Ishikawa (cell line): ENCODE measurements around the gene TBC1D22A.

Source experiments
- CEBPB ChIP-seq: IDR thresholded peaks from 2 replicates; pipeline ENCODE4 v1.6.1; 2012
- CREB1 ChIP-seq: IDR thresholded peaks from 2 replicates; pipeline ENCODE4 v1.6.1; 2012; ENCODE audit warnings: low read depth
- EGR1 ChIP-seq: IDR thresholded peaks from 2 replicates; pipeline ENCODE4 v1.6.1; 2012
- EP300 ChIP-seq: IDR thresholded peaks from 2 replicates; pipeline ENCODE4 v1.6.1; 2012; ENCODE audit warnings: borderline replicate concordance
- FOXM1 ChIP-seq: IDR thresholded peaks from 2 replicates; pipeline ENCODE4 v1.6.1; 2012; ENCODE audit warnings: low read depth, borderline replicate concordance
- NFIC ChIP-seq: IDR thresholded peaks from 2 replicates; pipeline ENCODE4 v1.6.1; 2012
- RAD21 ChIP-seq: IDR thresholded peaks from 2 replicates; pipeline ENCODE4 v1.6.1; 2012; ENCODE audit warnings: low read depth
- TAF1 ChIP-seq: IDR thresholded peaks from 2 replicates; pipeline ENCODE4 v1.6.1; 2012; ENCODE audit warnings: low read depth, mild to moderate bottlenecking
- TCF12 ChIP-seq: IDR thresholded peaks from 2 replicates; pipeline ENCODE4 v1.6.1; 2012; ENCODE audit warnings: low read depth
- TEAD4 ChIP-seq: IDR thresholded peaks from 2 replicates; pipeline ENCODE4 v1.6.1; 2012
- YY1 ChIP-seq: IDR thresholded peaks from 2 replicates; pipeline ENCODE4 v1.6.1; 2012; ENCODE audit warnings: low read depth
- ZBTB7A ChIP-seq: IDR thresholded peaks from 2 replicates; pipeline ENCODE4 v1.6.1; 2012; ENCODE audit warnings: low read depth
- TF ChIP-seq, protein P1 (sequence below): IDR thresholded peaks from 2 replicates; pipeline ENCODE4 v1.6.1; 2012
- TF ChIP-seq, protein P2 (sequence below): IDR thresholded peaks from 2 replicates; pipeline ENCODE4 v1.6.1; 2012; ENCODE audit warnings: low read depth, mild to moderate bottlenecking
- TF ChIP-seq, protein P3 (sequence below): IDR thresholded peaks from 2 replicates; pipeline ENCODE4 v1.6.1; 2012

TBC1D22A gene

DNA sequence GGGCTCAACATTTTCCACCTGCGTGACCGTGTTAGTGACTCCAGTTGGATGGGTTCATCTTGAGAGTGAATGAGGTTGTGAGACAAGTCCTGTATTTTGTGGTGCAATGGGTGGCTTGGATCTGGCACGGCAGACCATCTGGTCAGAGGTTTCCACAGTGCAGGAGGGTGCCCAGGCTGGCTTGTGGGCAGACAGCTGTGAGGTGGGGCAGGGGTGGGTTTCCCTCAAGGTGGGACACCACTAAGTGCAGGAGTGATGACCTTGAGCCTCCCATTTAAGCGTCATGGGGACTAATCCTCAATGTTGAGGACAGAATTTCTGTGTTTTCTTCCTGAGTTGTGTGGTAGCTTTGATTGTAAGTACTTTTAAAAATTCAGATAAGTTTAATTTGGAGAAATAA is 220.6 kb downstream of the TBC1D22A start:
- no peak for TF ChIP-seq YY1

DNA sequence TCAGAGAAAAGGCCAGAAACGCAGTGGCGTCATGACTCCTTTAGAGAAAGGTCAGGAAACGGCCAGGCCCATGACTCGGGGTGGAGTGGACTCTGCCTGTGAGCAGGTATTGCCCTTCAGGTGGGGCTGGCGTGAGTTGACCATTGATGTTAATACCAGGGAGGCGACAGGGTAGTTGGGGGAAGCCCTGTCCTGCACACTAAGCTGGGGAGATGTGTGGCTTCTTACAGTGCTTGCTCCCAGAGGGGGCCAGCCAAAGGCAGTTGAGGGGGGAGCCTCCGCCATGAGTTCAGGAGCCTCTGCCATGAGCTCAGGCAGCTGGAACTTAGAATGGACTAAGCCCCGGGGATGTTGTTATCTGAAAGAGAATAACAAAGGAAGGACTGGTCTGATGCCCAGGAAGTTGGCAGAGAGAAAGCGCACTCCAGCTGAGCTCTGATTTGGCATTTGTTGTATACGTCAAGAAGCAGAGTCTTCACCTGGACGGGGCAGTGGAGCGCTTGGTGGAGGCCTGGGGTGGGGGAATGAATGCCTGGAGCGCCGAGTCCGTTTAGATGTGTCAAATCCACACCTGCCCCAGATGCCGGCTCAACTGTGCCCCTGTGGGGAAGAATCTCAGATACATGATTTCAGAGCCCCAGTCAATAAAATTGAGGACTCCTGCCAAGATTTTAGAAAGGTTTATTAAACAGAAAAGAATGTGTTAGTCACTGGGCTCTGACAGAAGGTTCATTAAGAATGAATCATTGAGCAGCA is 222.5 kb downstream of the TBC1D22A start:
- TF ChIP-seq ZBTB7A: no peak
- TF ChIP-seq TCF12: no peak
- TF ChIP-seq, protein P1, sequence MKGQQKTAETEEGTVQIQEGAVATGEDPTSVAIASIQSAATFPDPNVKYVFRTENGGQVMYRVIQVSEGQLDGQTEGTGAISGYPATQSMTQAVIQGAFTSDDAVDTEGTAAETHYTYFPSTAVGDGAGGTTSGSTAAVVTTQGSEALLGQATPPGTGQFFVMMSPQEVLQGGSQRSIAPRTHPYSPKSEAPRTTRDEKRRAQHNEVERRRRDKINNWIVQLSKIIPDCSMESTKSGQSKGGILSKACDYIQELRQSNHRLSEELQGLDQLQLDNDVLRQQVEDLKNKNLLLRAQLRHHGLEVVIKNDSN: no peak
- TF ChIP-seq, protein P2, sequence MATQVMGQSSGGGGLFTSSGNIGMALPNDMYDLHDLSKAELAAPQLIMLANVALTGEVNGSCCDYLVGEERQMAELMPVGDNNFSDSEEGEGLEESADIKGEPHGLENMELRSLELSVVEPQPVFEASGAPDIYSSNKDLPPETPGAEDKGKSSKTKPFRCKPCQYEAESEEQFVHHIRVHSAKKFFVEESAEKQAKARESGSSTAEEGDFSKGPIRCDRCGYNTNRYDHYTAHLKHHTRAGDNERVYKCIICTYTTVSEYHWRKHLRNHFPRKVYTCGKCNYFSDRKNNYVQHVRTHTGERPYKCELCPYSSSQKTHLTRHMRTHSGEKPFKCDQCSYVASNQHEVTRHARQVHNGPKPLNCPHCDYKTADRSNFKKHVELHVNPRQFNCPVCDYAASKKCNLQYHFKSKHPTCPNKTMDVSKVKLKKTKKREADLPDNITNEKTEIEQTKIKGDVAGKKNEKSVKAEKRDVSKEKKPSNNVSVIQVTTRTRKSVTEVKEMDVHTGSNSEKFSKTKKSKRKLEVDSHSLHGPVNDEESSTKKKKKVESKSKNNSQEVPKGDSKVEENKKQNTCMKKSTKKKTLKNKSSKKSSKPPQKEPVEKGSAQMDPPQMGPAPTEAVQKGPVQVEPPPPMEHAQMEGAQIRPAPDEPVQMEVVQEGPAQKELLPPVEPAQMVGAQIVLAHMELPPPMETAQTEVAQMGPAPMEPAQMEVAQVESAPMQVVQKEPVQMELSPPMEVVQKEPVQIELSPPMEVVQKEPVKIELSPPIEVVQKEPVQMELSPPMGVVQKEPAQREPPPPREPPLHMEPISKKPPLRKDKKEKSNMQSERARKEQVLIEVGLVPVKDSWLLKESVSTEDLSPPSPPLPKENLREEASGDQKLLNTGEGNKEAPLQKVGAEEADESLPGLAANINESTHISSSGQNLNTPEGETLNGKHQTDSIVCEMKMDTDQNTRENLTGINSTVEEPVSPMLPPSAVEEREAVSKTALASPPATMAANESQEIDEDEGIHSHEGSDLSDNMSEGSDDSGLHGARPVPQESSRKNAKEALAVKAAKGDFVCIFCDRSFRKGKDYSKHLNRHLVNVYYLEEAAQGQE: no peak
- 0 out of 2 replicates have a peak, but pooled peaks have one; percentile 33 for TF ChIP-seq NFIC

DNA sequence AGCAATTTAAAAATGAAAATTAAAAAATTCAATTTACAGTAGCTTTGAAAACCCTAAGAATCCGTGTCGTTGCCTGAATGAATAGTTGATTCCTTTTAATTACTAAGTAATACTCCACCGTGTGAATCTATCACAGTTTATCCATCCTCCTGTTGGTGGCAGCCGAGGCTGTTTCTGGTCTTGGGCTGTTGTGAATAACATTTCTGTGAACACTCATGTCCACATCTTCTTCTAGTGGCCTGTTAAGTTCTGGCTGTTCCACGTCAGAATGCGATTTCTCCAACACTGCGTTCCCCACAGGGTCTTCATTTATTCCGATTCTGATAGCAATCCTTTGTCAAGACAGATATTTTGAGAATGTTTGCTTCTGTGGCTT is 223.0 kb downstream of the TBC1D22A start:
- peak; percentile 3; the same call in 1 of the 2 replicates for TF ChIP-seq RAD21
- no peak for TF ChIP-seq TAF1

DNA sequence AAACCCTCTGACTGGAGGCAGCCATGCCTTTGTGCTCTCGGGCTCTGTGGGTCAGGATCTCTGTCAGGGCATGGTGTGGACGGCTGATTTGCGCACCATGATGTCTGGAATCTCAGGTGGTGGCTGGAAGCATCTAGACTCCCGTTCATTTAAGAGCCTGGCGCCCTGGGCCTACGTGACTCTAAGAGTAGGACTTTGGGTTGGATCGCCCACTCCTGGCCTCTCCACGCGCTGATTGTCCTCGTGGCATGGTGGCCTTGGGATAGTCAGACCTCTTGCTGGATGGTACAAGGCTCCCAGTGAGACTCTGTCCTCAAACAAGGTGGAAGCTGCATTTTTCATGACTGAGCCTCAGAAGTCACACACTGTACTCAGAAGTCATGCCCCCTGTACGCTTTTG is 224.3 kb downstream of the TBC1D22A start:
- TF ChIP-seq TCF12 (no peak), RAD21 (no peak), FOXM1 (no peak), EP300 (no peak), CEBPB (no peak), YY1 (no peak), EGR1 (no peak), TAF1 (no peak)
- TF ChIP-seq, protein P3, sequence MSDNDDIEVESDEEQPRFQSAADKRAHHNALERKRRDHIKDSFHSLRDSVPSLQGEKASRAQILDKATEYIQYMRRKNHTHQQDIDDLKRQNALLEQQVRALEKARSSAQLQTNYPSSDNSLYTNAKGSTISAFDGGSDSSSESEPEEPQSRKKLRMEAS: no peak
- TF ChIP-seq, protein P1: no peak

DNA sequence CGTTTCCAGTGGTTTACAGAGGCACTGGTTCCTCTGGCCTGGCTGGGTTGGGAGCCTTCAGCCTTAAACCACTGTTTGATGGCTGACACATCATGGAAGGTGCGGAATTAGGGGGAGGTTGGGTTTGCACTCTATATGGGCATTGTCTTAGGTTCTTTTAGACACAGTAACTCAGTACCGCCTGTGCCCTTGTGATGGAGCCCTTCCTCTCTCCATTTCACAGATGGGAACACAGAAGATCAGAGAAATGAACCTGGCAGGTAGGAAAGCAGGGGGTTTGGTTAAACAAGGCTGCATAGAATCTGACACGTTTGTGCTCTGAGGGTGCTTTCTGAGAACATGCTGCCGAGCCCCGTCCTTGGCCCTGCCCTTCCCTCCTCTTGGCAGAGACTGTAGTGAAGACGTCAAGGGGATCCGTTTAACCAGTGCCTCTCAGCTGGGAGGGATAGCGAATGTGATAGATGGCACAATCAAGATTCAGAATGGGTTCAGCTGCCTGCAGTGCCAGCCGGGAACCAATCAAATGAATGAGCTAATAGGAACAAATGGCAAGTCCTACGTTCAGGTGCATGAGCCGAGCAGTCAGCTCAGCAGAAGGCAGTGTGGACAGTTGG is 228.6 kb downstream of the TBC1D22A start:
- TF ChIP-seq, protein P1: no peak
- TF ChIP-seq TEAD4: no peak

DNA sequence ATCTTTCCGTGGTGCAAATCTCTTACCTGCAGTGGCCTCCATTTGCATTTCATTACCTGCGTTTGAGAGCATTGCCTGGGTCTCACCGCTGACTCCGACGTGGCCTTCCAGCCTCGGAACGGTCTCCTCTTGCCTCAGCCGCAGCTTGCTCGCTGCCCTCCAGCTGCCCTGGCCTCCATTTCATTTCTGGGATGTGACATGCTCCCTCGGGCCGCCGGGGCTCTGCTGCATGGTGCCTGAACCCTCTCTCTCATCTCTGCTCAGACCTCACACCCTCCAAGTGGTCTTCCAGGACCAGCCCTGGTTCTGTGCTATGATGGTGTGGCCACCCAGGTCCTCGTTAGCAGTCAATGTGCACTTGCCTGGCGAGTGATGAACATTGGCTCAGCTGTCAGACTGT is 229.2 kb downstream of the TBC1D22A start:
- TF ChIP-seq TCF12: no peak
- no peak for TF ChIP-seq EP300
- no peak for TF ChIP-seq FOXM1
- no peak for TF ChIP-seq YY1
- no peak for TF ChIP-seq NFIC
- no peak for TF ChIP-seq CEBPB
- no peak for TF ChIP-seq ZBTB7A
- TF ChIP-seq, protein P3: no peak
- TF ChIP-seq, protein P1: no peak
- no peak for TF ChIP-seq RAD21
- TF ChIP-seq, protein P2: no peak
- TF ChIP-seq TAF1: no peak
- no peak for TF ChIP-seq TEAD4
- TF ChIP-seq CREB1: no peak
- no peak for TF ChIP-seq EGR1
